ENCODE measurements around the gene HOXA9.

HOXA9 gene

DNA sequence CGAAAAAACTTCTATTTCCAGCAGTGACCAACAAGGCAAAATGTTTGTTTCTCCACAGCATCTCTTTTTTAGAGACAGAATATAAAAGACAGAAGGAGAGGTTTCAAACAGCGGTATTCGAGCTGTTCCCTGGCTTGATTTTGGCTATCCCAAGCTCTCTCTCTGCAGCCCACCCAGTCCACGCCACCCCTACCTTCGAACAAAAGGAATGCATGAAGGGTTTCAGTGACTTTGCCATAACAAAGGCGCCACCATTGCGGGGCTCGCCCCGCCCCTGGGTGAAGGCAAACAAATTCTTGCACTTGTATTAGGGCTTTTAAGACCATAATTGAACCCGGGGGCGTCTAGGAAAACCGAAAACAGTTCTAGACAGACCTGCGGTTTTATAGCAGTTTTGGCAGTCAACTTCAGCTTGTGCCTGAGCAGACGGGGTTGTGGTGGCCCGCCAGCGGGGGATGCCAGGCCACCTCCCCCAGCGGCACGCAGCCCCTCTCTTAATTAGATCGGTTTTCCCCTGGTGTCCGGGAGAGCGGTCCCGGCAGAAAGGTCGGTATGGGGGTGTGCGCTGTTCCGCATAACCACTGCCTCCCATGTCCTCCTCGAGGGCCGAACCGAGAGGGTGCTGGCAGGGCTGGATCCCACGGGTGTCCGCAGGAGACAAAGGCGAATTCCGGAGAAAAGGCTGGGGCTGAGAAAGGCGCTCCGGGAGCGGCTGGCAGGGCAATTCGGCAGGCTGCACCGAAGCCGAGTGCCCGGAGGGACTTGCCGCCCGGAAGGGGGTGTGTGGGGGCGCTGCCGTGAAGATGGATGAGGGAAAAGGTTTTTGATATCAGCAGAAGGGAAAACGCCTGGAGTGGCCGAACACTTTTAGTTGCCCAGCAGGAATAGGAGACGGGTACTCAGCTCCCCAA, 22.4 kb upstream of the HOXA9 start:
- DNase-seq, result no peak

DNA sequence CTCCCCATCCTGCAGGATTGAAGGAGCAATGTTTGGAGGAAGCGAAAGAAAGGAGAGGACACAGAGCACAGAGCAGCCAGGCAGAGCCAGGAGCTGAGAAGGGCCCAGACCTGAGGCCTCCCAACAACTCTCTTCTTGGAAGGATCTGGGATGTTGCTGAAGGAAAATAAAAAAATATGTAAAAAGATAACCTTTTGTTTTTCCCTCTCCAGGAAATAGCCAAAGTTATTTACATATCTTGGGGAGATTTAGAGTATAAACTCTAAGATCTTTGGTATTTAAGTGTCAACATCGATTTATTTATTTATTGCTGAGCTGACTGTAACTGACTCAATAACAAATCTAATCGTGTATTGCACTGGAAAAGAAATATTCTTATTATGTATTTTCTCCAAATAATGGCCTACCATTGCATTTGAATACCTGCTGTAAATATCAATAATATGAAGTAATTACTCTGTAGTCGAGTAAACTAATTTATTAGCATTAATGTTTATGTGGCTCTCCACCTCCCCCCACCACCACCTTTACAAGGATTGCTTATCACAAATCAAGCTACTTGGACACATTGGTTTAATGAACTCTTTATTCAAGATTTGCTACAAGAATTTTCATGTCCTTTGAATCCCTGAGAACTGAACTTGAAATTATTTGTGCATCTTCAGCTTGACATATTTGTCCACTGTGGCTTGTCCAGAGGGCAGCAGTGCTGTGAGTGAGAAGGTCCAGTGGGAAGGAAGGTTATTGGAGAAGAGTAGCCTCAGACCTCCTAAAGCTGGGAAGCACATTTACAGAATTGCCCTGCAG, 21.5 kb upstream of the HOXA9 start:
- no peak for DNase-seq

DNA sequence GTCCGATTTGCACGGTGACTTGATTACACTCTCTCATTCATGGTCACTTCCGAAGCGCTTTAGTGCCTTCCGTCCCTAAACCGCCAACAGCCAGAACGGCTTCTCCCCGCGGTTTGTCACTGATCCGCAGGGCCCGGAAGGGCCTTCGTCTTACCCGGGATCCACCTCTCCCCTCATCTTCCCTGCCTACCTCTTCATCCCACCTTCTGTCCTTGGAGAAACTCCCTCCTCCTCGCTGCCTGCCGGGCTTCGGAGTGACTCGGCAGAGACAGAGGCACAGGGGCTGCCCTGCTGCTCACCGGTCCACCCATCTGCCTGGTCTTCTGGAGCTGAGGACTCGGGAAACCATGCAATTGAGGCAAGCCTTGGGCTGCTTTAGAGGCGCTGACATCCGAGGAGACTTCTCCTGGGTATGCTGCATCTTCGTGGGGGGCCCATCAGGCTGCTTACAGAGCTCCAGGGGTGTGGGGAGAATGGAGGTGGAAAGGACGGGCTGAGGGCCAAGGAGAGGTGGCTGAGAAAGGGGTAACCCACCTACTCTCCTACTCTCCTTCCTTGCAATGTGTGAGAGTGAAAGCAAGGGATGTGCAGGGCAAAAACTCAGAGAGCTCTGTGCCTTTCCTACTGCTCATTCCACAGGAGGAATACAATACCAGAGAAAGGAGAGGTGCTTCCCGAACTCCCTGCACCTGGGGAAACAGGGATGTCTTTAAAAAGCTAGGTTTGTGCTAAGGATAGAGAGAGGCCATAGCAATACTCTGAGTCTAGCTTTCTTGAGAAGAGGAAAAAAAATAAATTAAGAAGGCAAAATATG, 20.7 kb upstream of the HOXA9 start:
- DNase-seq, result no peak

DNA sequence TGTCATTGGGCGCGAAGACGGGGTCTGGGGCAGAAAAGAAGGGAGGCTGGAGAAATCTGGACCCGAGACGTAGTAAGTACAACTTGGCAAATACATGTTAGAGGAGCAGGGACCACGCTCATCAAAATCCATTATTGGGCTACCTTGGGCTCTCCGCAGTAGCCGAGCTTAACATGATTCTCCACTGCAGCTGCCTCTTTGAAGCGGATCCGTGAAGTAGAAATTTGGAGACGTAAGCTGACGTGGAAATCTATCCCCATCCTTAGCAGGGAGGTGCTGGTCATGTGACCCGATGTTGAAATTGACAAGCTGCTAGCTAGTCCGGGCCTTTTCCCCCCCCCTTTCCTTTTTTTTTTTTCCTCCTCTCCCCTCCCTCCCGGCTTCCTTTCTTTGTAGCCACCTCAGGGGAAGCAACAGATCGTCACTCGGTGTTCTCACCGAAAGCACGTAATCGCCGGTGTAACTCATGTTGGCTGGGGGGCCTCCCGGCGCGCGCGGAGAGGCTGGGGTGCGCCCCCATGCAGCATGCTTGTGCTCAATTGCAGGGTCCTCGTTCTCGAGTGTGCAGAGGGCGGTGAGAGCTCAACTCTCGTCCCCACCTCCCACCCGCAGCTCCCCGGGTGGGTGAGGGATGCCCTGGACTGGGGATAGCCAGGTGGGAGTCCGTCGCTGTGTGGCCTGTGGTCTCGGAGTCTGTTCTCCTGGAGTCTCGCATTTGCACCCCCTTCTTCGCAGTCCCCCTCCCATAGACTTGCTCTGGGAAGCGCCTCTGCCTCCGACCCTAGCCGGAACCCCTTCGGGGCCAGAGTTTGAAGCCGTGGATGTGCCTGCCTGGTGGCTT, 19.9 kb upstream of the HOXA9 start, which contains the start of gene HOXA11:
TSS of gene HOXA11 (minus strand) at position 220 of the 841 bp plus-strand sequence. CDS start at position 132, 88 bp downstream.
- peak; percentile 94 for DNase-seq

DNA sequence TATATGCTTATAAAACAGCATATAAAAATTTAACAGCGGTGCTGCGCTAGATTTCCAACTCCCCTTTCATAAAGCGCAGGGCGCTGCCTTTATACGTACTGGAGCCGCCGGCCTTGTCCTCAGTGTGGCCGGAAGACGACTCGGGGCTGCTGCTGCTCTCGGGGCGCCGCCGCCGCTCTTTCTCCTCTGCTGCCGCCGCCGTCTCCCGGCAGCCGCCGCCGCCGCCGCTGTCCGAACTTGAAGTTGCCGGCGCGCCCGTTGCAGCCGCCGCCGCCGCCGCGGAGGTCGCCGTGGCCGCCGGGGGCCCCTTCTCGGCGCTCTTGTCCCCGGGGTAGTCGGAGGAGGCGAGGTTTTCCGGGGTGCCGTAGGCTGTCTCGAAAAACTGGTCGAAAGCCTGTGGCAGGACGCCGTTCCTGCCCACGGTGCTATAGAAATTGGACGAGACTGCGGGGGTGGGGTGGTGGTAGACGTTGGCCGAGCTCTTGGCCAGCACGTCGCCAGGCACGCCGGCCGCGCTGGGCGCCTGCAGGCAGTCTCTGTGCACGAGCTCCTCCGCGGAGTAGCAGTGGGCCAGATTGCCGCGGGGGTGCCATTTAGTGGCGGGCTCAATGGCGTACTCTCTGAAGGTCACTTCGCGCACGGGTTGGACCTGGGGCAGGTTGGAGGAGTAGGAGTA, 19.1 kb upstream of the HOXA9 start:
- peak; percentile 40 for DNase-seq

DNA sequence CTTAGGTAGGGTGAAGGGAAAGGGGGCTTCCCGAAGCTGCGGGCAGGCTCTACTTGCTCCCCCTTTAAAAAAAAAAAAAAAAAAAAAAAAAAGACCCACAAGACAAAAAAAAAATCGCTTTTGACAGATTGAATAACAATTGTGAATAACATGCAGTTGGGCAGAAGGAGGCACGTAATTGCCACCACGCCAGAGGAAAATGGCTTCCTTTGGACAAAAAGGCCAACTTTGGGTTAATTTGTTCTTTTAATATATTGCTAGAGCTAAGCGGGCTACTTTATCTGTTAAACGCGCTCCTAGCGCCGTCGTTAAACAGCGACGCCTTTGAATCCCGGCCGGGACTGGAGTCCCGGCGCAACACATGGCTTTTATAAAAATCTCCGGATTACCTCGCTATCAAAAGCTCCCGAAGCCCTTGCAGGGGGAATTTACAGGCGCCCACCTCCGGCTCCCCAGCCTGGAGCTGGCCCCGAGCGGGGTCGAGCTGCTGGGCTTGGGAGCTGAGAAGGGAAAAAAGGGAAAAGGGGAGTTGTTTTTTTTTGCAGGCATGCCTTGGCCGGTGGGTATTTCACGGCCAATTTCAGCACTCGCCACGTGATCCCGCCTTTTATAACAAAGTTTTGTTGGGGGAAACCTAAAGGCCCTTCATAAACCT, 18.5 kb upstream of the HOXA9 start:
- DNase-seq, result peak; percentile 39

DNA sequence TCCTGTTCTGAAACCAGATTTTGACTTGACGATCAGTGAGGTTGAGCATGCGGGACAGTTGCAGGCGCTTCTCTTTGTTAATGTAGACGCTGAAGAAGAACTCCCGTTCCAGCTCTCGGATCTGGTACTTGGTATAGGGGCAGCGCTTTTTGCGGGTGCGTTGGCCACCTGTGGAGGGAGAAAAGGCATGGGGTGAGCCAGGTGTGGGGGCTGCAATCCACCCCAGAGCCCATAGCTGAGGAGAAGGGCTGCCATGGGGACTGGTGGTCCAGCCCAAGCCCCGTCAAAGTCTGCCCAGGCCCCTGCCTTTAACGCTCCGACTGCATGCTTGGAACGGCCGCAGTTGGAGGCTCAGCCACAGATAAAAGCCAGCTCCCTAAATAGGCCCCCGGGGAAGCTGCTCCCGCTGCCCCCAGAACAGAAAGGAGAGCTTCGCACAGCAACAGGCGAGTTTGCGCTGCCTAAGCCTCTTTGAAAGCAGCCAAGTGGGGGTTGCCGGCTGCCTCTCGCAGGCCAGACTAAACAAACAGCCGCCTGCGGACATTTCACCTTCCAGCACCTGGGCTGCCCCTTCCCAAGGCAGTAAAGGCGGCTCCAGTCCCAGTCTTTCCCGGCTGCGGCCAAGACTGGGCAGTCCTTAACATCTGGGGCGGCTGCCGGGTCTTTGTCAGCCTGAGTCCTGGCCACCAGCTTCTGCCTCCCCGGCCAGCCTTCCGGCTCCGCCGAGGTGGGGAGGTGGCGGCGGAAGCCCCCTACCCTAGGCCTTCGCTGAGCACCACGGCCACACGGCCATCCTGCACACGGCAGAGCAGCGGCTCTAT, 17.7 kb upstream of the HOXA9 start:
- DNase-seq, result peak; percentile 27

DNA sequence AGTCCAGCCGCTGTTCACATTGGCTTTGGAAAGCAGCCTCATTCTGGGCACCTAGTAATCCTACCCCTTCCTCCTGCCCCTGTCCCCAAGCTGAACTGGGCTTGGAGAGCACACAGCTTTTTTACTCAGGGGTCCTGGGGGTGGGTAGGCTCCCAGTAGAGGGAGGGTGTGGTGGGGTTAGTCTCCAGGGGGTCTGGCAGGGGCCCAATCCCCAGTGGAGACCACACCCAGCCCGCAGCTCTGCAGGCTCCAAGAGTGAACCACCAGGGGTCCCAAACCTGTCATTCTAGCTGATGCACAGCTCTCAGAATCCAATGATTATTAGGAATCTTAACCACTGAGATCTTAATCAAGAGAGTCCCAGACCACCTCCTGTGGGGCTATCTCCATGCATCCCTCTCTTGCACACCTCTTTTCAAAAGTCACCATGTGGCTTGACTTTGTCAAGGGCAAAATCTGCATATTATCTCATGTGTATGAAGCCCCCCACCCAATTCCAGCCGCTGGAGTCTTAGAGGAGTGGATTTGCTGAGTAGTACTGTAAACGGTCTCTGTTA, 17.0 kb upstream of the HOXA9 start:
- DNase-seq, result peak; percentile 60

DNA sequence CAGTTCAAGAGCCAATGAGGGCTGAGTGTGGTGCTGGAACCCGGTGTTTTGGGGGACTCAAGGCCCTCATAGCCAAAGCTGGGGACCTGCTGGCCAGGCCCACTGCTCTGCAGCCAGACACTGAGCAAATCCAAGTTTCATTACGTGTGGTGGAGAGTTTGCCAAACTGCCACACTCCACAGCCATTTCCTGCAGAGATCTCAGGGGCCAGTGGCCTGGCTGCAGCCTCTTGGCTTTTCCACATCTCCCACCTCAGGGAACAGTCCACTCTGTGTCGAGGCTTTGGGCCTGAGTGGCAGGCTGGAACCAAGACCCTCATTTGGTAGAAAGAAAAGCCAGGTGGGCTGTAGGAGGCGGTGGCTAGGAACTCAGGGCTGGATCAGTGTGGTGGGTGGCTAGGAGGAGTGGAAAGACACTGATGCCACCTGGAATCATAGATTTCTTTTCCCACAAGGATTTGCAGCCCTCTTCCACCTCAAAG, 16.5 kb upstream of the HOXA9 start:
- DNase-seq, result no peak

DNA sequence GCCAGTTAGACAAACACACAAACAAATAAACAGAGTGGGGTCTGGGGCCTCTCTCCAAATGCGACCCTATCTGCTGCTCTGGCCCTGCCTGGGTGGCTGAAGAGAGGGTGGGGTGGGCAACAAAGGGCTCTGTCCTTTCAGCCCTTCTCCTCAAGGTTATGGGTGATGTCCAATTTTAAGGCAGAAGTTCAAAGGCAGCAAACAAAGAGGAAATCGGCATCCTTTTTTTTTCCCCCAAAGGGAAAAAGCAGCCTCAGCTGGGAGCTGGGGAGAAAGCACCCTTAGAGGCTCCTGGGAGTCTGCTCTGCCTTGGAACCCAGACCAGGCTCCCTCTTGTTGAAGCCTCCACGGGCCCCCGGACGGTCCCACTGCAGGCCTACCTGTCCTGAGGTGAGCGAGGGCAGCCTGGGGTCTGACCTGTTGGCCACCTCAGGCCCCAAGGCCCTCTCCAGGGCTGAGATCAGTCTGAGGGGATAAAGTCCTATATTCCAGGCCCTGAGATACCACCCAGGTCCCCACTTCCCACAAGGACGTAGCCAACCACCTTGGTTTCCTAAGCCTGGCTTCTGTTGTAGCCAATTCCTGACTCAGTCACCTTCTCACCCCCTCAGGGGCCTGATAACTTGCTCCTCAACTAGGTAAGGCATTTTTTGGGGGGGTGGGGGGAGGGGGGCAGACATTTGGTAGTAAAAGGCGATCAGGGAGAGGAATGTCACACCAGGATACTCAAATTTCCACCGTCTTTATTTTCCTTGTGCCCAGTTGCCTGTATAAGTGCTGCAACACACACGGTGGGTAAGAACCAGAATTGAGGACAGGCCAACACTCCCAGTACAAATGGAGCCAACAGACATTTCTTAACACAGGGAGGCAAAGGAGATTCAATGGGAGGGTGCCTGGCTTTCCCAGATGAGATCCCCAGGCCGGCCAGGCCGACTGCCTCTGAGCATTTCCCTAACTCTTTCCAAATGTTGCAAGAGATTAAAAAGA, 15.4 kb upstream of the HOXA9 start:
- peak; percentile 30 for DNase-seq

DNA sequence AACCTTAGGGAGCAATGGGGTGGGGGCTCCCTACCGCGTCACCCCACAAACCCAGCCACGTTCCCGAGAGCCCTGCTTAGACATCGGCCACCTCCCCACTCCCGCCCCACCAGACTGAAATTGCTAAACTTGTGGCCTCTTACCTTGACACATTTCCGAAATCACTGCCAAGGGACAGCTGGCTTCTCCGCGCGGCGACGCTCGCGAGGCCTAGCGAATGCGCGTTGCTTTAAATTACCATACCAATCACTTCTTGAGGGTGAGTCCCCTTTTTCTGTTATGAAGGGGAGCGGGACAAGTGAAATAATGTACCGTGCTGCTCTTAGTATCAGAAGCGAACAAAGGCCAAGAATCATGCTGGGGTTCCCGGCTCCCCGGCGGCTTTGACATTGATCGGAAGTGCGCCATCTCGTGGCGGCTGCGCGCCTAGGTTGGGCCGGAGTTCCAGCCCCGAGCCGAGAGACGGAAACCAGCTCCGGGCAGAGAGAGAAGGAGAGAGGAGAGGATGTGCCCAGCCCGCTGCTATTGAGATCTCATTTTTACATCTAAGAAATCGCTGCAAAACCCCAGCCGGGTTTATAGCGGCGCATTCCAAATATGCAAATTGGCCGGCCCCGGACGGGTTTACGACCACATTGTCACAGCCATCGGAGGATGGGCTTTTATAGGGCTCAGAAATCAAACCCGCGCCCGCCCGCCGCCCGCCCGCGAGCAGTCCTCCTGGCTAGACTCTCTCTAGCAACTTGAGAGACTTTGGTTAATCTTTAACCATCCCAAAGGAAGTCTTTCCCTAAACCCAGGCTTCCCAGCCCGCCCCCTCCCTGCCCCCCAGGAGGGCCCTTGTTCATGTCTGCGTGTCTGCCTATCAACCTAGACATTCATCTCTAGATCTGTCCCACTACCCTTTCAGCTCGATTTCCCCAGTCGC, 14.4 kb upstream of the HOXA9 start:
- DNase-seq, result peak; percentile 92

DNA sequence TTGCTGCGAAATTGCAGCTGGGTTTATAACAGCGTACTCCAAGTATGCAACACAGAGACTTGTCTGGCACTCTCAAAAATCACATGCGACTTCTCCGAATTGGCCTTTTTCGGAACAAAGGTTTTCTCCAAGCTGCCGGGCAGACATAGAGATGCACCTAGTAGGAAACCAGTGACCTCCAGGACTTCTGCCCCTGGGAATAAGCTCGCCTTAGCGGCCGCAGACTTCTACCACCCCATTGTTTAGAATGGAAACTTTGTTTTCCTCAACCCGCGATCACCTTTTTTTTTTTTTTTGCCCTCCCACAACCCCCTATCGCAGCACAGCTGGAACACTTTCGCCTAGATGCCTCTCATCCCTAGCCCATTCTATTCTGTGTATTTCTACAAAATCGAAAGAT, 13.7 kb upstream of the HOXA9 start:
- peak; percentile 28 for DNase-seq

DNA sequence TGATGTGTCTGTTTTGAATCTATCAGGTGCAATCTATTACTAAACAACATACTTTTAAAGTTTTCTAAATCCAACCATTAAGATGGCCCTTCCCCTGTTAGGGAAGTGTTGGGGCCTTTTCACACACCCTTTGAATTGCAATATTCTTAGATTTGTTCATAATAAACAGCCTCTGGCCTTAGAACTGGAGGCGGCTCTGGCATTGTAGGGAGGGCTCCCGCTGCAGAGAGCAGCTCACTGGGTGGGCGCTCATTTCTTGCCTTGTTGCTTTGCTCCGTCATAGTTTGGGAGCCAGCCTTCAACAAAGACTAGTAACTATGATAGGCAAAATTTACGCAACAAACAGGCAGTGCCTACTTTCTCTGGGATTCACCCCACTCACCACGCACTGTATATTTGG, 13.0 kb upstream of the HOXA9 start:
- peak; percentile 65 for DNase-seq

DNA sequence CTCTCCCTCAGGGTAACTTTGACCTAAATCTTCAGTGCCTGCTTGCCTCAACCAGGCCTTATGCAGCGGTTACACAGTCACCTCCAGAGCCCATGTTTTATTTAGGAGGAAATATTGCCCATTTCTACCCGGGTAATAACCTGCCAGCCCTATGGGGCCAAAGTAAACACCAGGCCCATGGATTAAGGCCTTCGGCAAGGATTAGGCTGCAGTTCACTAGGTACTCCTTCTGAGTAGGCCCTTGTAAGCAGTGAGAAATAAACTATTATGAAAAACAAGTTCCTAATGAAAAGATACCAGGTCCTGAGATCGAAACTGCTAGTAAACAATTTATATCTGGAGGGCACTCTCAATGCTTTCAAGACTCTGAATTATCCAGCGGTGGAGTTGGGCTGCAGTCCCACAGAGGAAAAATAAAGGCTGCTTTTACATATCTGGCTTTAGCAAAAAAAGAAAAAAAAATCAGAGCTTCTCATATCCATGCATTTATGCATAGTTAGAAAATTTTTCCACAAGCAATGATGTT, 12.5 kb upstream of the HOXA9 start:
- DNase-seq, result no peak

DNA sequence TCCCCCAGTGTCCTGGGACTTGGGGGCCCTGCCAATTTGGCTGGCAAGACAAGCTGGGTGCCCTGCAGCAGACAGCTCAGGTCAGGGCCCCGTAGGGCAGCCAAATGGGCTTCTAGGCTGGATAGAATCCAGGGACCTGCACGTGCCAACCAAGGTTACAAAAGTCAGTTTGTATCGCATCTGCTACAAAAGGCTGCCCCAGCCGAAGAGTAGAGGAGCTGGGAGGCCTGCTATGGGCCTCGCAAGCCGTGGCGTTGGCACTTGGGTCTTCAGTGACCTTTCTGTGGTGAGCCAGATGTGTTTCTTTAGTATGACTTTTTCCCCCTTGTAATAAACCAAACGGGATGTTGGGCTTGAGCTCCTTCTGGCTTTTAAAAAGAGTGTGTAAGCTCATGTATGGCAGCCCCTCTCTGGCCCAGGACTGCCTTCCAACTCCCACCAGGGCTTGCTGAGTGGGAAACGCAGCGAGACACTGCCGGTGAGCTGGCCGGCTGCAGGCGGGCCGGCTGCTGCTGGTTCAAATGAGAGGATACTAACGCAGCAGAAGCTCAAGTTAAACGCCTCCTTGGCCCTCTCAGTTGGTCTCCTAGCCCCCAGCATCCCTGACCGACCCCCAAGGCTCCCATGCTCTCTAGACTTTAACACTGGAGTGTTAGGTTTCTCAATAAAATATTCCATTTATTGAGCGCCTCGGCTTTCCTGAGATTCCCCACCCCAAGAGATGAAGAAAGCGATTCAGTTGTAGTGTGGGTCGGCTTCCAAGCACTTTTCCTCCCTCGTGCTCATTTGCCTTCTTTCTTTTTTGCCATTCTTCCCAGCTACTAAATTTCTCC, 11.8 kb upstream of the HOXA9 start:
- DNase-seq, result peak; percentile 34

DNA sequence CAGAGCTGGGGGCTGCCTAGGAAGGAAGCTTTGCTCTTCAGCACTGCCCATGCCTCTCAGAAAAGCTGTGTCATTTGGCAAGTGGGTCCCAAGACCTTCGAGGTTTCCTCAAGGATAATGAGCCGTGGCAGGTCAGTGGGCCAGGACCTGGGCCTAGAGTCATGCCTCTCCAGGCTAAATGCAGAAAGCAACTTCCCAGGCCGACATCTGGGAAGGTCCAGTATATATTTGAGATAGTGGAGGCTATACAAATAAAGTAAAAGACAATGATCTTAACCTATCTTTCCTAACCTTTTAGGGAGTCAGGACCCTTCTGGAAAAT, 11.1 kb upstream of the HOXA9 start:
- DNase-seq, result no peak
